Urinary bladder (tissue), 4 donors: ENCODE data around the gene MPDZ. TPM values are rescaled to one million over a fixed set of nuclear protein-coding genes. Genes with fewer than 3 reads are reported as not detected.

ENCODE experiments used
- DNase-seq: peaks from one replicate; pipeline ENCODE4 v3.0.0-alpha.2; 2015; ENCODE audit errors: extremely low spot score
- H3K27ac ChIP-seq: one replicate; pipeline ENCODE4 v1.5.1; 2013; ENCODE audit warnings: low read depth, mild to moderate bottlenecking, moderate library complexity
- H3K36me3 ChIP-seq: one replicate; pipeline ENCODE4 v1.6.1; 2013; ENCODE audit warnings: mild to moderate bottlenecking, moderate library complexity; ENCODE audit not compliant: insufficient read depth
- H3K4me1 ChIP-seq: one replicate; pipeline ENCODE4 v1.6.1; 2013; ENCODE audit warnings: mild to moderate bottlenecking, moderate library complexity; ENCODE audit not compliant: insufficient read depth
- H3K4me3 ChIP-seq: one replicate; pipeline ENCODE4 v1.5.1; 2013; ENCODE audit warnings: low read depth, low read length
- WGBS: extraction: QIAGEN DNeasy Blood & Tissue Kit; methylation state at CpG from one replicate; pipeline ENCODE4 v1.1.7; 2013; 5-methylcytosine and 5-hydroxymethylcytosine counted together
- polyA plus RNA-seq: library from polyadenylated mRNA; stranded (reverse); fragments of 200-250 nt; gene quantifications from one replicate; pipeline ENCODE4 v1.2.3, GENCODE V29; 2013
- total RNA-seq: library from RNA; depleted of rRNA; stranded (reverse); fragments of >200 nt; gene quantifications from one replicate; pipeline ENCODE4 v1.2.3, GENCODE V29; 2014
- donor health status: healthy with polysubstance abuse.
- donor health status: healthy.

MPDZ gene
- total and polyA plus RNA-seq, 2 donors: 31.6 to 96.8 TPM

DNA sequence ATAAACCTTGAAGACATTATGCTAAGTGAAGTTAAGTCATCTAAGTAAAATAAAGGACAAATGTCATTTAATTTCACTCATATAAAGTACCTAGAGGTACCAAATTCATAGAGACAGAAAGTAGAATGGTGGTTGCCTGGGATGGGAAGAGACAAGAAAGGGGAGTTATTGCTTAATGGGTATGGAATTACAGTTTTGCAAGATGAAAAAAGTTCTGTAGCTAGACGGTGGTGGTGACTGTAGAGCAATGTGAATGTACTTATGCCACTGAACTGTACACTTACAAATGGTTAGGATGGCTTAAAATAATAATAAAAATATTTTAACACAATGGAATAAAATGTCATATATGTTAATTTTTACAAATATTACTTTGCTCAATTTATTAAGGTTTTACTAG is 128.0 kb downstream of the MPDZ start:
- no peak for DNase-seq
- 91% methylated on average over 1 of the region's 1 CpG for WGBS
- no peak overlapping the region for H3K4me3 ChIP-seq
- no peak overlapping the region for H3K27ac ChIP-seq
- H3K4me1 ChIP-seq: no peaks in the 10 kb centered on the region
- H3K36me3 ChIP-seq: peaks cover 3% of the 10 kb centered on the region

DNA sequence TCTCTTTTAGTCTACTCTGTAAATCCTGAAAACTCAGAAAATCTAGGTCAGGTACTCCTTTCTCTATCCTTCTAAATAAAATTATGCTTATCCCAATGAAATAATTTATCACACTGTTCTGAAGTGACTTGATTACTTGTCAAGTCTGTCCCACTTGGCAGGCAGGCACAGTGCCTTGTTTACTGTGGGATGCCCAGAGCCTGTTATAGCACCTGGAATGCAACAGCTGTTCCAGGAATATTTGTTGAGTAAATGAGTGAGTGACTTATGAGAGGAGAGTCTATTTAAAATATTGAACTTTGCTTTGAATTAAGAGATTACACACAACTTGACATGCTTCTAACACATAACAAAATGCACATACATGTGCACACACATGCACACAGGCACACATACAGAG is 130.0 kb downstream of the MPDZ start:
- H3K27ac ChIP-seq: no peak overlapping the region
- no peak for DNase-seq
- no peaks in the 10 kb centered on the region for H3K36me3 ChIP-seq
- no peak overlapping the region for H3K4me3 ChIP-seq
- no peaks in the 10 kb centered on the region for H3K4me1 ChIP-seq

DNA sequence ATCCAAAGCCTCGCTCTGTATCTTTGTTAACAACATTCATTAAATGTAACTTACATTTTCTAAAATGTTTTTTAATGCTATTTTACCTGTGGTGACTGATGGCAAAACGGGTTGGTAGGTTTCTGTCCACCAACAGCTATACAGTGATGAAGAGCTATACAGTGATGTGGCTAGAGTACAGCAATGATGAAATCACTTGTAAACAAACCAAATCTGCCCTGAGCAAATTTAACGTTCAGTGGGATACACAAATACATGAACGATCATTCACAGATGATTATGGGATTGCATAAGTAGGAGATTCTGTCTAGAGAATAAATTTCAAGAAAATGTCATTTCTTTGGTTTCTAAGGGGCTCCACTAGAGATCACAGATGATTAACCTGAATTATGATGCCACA is 132.7 kb downstream of the MPDZ start:
- Histone ChIP-seq H3K4me1 (no peaks in the 10 kb centered on the region), H3K36me3 (no peaks in the 10 kb centered on the region), H3K27ac (no peak overlapping the region), H3K4me3 (no peak overlapping the region)
- no peak for DNase-seq
- 46% methylated on average over 4 of the region's 4 CpGs for WGBS

DNA sequence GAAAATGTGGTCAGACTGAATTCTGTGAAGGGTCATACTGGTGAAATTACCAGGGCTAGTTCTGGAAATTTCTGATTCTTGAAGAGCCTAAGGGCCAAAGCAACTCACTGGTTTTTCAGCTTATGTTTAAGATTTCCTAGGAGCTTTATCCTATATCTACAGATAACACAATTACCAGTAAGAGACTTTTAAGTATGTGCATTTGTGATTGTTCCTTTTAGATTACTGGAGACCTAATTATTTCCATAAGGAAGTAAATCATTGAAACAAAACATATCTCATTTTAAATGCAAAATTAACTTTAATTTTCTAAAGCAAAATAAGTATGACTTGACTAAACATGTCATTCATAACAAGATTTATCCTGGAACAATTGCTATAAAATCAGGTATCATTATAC is 134.2 kb downstream of the MPDZ start:
- Histone ChIP-seq H3K4me3 (no peak overlapping the region), H3K27ac (no peak overlapping the region), H3K36me3 (no peaks in the 10 kb centered on the region), H3K4me1 (no peaks in the 10 kb centered on the region)
- DNase-seq: no peak

DNA sequence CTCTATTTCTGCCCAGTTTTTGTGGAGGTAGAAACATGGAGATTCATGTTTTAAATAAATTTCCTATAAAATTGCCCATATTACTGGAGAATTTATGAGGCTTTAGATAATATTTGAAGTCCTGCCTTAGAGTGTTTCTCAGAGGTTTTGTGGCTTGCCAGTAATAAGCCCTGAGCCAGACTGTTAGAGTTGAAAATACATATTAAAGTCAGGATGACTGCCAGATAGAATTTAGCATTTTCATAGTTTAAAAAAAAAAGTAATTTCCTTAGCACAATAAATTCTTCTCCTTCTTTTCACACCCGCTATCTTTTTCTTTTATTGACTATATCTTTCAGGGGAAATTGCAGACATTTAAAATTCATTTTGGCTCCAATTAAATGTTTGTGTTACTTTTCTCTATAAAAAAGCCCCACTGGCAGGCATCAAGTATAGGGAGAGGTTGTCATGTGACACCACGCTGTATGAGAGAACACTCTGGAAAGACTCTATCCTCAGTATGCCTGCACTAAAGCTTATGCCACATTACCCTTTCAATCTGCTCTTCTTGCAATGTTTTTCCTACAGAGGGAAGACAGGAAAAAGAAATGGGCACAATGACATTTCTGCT is 135.2 kb downstream of the MPDZ start:
- 30% methylated on average over 2 of the region's 2 CpGs for WGBS
- DNase-seq: peak; percentile 33
- H3K4me1 ChIP-seq: no peaks in the 10 kb centered on the region
- no peaks in the 10 kb centered on the region for H3K36me3 ChIP-seq
- H3K27ac ChIP-seq: no peak overlapping the region
- H3K4me3 ChIP-seq: no peak overlapping the region

DNA sequence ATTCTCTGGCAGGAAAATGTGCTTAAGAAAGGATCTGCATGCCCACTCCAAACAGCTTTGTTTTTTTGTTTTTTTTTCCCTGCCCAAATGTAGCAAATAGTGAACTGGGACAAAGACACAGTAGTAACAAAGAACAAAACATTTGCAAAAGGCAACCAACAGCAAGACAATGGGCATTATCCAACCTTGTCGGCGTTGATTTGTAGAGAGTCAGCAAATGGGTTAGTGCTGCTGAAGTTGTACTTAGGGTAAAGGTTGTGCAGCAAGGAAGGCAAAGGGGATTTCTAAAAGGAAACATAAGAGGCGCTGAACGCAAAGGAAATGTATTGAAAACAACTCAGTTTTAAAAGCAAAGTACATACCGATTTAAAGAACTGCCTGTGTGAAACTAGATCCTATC is 136.2 kb downstream of the MPDZ start:
- whole genome bisulfite sequencing: 67% methylated on average over 5 of the region's 5 CpGs
- no peak for DNase-seq
- H3K27ac ChIP-seq: no peak overlapping the region

DNA sequence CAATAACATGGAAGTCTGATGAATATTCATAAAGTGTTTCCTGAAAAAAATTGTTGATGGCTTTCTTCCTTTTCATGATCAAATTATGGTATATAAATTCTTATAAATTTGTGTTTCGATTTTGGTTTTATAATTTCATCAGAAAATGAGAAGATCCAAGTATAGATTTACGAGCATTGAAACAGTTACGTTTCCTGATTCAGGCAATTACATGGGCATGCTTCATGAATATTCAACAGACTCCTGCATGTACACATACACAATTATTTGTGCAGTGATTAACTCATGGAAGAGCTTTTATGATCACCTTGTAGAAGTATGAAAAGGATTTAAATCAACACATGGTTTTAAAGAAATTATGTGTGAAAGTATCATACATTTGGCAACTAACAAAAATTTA is 136.7 kb downstream of the MPDZ start:
- no peak for DNase-seq
- WGBS: 96% methylated on average over 3 of the region's 3 CpGs
- Histone ChIP-seq H3K36me3 (no peaks in the 10 kb centered on the region), H3K4me1 (no peaks in the 10 kb centered on the region), H3K27ac (no peak overlapping the region), H3K4me3 (no peak overlapping the region)

More for the DNA sequence above, 136.2 kb downstream of the MPDZ start:
- Histone ChIP-seq H3K4me3 (no peak overlapping the region), H3K4me1 (no peaks in the 10 kb centered on the region), H3K36me3 (no peaks in the 10 kb centered on the region)

DNA sequence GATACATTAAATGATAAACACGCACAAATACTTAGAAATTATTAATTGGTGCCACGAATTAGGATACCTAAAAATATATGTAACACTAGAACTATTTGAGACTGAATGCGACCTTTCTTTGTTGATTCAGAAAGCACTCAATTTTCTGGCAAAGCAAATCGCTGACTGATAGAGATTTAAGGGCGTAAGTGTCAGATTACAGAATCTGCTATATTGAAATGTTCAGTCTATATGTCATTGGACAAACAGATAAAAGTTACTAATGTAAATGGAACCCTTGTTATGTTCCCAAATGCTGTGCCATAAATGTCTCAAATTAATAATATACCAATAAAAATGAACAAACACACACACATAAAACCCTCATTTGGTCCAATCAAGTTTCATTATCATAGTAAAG is 137.9 kb downstream of the MPDZ start:
- no peak for DNase-seq
- no peak overlapping the region for H3K4me3 ChIP-seq
- WGBS: 76% methylated on average over 5 of the region's 5 CpGs
- no peaks in the 10 kb centered on the region for H3K4me1 ChIP-seq
- H3K36me3 ChIP-seq: no peaks in the 10 kb centered on the region
- no peak overlapping the region for H3K27ac ChIP-seq

DNA sequence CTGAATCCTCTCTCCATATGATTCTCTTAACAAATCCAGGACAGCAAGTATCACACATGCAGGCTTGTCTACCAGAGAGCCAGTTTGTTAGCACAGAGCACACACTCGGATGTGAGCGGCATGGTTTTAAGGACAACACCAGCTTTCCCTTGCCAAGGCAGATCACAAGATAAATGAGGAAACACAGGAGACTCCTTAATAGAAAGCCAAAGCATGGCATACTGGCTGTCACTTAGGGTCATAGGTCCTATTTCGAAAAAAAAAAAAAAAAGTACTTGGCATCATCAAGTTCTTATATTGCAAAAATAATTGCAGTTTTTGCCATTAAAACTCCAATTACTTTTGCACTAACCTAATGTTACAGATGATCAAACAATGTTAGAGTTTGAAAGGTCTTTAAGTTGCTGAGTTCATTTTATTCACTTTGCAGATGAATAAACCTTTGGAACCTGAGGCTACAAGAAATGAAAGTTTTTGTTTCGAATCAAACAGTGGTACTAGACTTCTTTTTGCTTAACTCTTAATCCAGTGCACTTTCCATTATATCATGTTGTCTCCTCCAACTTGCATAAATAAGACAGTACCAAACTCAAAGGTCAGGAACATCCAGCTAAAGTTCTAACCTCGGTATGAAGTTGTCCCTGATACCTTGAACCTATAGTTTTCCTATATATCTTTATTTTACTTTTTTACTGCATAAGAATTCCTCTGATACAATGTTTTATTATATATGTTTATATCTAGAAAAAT is 138.5 kb downstream of the MPDZ start:
- no peaks in the 10 kb centered on the region for H3K36me3 ChIP-seq
- H3K27ac ChIP-seq: no peak overlapping the region
- 74% methylated on average over 5 of the region's 5 CpGs for WGBS
- DNase-seq: no peak
- no peak overlapping the region for H3K4me3 ChIP-seq
- no peaks in the 10 kb centered on the region for H3K4me1 ChIP-seq

DNA sequence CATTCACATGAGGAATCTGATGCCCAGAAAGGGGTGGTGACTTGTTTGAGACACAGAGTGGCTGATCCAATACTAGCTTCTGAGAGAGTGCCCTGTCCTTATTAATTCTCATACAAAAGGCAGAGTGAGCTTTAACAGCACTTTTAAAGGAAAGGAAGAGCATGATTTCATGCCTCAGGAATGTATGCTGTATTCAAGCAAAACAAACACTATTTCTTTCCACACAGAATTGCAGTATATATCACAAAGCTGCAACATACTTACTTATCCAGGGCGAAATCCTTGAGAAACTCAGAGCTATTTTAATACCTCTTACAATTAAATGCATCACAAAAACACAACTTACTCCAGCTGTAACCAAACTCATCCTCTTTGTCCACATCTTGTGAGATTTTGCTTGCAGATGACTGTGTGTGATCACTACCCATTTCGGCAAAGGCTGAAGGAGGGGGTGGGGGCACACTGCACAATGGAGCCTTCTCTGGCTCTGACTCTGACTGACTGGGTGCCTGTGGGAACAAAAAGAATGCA is 139.8 kb downstream of the MPDZ start:
- Histone ChIP-seq H3K27ac (no peak overlapping the region), H3K4me3 (no peak overlapping the region), H3K4me1 (no peaks in the 10 kb centered on the region), H3K36me3 (no peaks in the 10 kb centered on the region)
- DNase-seq: peak; percentile 76
- WGBS: 30% methylated on average over 2 of the region's 2 CpGs

DNA sequence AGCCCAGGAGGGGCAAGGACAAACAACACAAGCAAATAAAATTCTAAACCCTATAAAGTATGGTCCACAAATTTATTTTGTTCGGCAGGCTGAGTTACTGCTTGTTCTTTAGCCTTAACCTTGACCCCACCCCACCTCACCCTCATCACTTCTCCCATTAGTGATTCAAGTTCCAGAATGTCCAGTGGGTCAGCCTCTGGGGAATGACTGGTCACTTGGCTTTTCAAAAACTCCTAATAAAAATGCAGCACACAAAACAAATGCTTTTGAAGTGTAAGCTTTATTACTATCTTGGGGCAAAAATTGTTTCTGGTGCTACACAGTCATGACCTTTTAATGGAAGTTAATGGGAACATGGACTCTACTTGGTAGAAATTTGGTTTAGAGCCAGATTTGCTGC is 142.1 kb downstream of the MPDZ start:
- no peaks in the 10 kb centered on the region for H3K4me1 ChIP-seq
- WGBS: 50% methylated on average over 1 of the region's 1 CpG
- no peak for DNase-seq
- H3K4me3 ChIP-seq: no peak overlapping the region
- no peak overlapping the region for H3K27ac ChIP-seq
- H3K36me3 ChIP-seq: no peaks in the 10 kb centered on the region

DNA sequence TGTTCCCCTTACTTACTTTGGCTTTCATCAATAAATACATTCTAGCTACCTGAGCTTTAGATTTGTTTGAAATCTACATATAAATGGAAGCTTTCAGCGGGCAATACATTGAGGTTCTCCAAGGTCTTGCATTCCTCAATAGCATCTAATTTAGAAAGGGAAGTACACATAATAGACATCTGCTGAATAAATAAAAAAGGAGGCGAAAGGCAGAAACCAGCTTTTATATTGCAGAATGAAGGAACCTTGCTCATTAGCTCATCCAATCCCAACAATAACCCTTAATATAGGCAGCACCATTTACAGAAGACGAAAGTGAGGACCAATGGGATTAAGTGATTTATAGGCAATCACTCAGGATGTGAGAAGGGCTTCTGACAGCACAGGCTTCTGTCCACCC is 147.5 kb downstream of the MPDZ start:
- whole genome bisulfite sequencing: 94% methylated on average over 3 of the region's 3 CpGs
- H3K4me1 ChIP-seq: no peaks in the 10 kb centered on the region
- no peak overlapping the region for H3K4me3 ChIP-seq
- no peak for DNase-seq
- H3K36me3 ChIP-seq: no peaks in the 10 kb centered on the region
- H3K27ac ChIP-seq: no peak overlapping the region

DNA sequence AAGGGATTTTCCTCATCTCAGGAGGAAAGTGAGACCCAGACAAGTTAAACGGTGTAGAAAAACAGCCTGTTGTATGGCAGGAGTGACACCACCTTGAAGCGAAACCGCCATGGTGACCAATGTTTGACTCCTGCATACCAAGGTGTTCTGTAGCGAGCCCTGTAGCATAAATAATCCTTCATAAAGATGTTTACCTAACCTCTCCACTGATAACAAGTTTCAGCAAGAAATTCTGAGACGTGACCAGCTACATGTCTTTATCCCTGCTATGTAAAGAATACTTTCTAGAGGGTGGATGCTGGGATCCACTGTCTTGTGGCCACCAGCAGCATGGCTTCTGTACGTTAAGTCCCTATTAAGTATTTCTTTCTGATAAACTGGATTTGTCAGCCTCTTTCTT is 148.1 kb downstream of the MPDZ start:
- no peak overlapping the region for H3K4me3 ChIP-seq
- peak; percentile 81 for DNase-seq
- H3K36me3 ChIP-seq: no peaks in the 10 kb centered on the region
- no peaks in the 10 kb centered on the region for H3K4me1 ChIP-seq
- 84% methylated on average over 6 of the region's 6 CpGs for WGBS
- no peak overlapping the region for H3K27ac ChIP-seq

DNA sequence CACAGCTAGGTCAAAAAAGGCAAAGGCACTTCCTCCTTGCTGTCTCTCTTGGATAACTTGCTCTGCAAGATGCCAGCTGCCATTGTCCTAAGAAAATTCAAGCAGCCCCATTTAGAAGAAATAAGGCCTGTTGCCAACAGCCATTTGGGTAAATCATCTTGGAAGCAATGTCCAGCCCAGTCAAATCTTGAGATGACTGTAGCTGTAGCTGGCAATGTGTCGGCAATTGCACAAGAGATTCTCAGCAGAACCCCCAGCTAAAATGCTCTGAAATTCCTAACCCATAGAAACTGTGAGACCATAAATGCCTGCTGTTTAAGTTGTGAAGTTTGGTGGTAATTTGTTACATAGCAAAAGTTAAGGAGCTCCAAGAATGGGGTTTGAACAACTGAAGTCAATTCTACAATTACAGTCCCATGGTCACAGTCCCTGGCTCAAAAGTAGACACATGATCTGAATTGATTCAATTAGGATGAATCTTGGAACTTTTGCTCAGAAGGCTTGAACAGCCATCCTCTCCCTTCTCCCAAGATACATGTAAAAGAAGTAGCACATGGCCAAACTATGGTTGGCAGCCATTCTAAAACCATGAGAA is 151.1 kb downstream of the MPDZ start:
- Histone ChIP-seq H3K36me3 (peaks cover 2% of the 10 kb centered on the region), H3K4me1 (no peaks in the 10 kb centered on the region)
- WGBS: 85% methylated on average over 1 of the region's 1 CpG

More for the DNA sequence above, 151.1 kb downstream of the MPDZ start:
- no peak overlapping the region for H3K27ac ChIP-seq
- H3K4me3 ChIP-seq: no peak overlapping the region
- no peak for DNase-seq
